GM18505 (cell line): ENCODE measurements around the gene IQSEC3.

Experiments used
- ATAC-seq: cut with Tn5 transposase; IDR thresholded peaks from one replicate; pipeline ENCODE4 v1.9.1; 2021; ENCODE audit not compliant: unreplicated experiment
- POLR2A ChIP-seq: IDR thresholded peaks from 4 replicates; pipeline ENCODE4 v1.6.1; 2011; ENCODE audit warnings: borderline replicate concordance; ENCODE audit not compliant: insufficient read depth, insufficient read length; ENCODE audit errors: extremely low read depth

The IQSEC3 gene

DNA sequence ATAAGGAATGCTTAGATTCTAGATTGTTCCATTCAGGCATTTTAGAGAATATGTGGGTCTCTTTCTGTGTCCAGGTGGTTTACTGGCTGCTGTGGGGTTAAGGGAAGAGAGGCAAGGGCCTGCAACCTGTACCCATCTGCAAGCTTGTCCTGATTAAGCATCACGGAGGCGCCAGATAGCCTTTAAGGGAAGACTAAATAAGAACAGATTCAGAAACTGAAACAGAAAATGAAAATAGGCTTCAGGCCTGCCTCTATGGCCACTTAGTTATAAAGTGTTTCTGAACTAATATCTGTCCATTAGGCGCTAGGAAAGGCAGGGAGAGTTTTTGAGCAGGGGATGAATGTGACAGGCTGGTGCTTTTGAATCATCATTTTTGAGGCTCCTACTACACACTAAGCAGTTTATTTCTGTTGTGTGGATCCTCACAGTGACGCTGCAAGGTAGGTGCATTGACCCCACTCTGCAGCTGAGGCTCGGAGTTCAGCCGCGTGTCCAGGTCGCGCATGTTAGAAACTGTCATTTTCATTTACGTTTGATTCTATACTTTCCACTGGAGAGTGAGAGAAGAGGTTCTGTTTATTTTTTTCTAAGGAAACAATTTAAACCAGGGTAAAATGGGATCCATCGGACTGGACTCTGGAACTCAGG, 100.0 kb downstream of the IQSEC3 start:
- no peak for TF ChIP-seq POLR2A
- no peak for ATAC-seq

DNA sequence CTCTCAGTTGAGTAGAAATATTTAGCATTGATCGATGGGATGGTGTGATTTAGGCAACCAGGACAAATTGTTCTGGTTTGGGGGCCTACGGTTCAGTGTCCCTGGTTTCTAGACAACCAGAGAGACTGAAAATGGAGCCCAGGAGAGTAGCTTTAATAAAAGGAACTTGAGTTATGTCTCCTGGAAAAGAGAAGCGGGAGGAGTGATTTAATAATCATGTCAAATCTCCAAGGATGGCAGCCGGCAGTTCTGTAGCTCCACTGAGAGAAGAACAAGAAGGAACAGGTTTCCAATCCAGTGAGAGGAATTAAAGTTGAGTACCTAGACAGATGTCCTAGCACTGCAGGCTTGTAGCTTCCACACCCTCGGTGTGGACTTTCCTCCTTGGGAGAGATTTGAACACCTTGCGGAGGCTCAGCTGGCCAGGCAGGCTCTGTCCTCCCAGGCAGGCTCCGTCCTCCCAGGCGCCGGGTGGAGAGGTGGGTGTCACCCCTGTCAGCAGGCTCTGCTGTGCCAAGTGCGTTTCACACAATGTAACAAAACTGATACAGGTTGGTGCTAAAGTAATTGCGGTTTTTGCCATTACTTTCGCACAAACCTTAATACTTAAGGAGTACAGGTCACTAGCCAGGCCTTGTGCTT, 101.5 kb downstream of the IQSEC3 start:
- no peak for TF ChIP-seq POLR2A
- ATAC-seq = no peak

DNA sequence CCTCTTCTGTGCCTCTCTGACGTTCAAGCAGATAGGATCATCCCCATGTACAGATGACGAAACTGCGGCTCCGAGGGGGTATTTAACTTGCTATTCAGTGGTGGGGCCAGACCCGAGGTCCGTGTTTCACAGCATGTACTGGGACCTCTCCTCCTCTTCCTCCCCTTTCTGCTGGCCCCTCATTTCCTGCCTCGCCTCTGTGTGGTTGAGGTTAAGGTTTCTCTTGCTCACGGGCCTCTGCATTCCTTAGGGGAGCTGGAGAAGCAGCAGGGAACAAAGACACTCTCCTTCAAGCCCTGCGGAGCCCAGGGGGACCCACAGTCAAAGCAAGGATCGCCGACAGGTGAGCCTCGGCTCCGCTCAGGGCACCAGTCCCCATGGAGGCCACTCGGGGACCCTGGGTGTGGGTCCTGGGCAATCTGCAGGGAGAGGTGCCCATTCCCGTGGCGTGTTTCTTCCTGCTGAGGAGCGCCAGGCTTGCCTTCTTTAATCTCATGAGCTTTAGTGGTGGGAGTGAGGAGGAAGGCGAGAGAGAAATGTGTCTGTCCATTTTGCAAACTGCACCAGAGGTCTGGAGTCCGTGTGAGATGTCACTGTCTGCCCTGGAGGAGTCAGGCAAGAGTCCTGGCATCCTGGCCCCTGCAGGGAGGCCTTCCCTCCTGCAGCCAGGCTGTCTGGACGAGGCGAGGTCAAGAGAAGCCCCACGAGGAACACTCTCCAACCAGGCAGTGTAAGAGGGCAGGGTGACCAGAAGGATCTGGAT, 102.4 kb downstream of the IQSEC3 start:
- no peak for TF ChIP-seq POLR2A
- ATAC-seq = no peak

DNA sequence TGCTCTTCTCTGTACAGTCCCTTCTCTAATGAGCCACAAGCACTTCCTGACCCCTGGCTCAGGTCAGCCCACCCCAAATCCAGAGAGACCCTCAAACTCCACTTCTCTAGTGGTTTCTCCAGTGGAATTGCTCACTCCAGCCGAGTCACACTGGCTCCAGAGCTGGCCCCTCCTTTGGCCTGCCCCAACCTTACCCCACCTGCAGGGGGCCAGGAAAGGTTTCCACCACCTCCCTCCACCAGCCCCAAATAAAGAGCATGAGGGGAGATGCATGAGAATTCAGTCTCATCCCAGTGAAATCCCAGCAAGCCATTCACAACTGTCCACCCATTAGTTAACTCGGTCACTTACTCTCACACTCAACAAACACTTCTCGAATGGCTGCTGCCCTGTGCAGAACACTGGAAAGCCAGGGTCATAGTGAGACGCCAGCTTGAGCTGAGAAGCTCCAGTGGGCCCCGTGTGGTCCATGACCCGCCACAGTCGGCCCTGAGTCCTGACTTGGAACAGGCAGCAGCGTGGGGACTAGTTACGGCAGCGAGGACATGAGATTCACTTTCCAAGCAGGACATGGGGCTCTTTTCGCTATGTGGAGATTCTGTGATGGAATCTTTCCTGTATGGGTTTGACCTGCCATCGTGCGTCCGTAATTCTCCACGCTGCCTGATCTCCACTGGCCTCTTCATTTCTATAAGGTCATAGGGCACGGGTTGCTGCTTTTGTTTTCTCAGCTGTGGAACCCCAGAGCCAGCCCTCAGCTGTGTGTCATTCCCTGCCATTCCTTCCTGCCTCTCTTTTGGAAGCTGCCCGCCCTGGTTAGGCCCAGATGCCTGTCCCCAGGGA, 103.2 kb downstream of the IQSEC3 start:
- no peak for ATAC-seq

DNA sequence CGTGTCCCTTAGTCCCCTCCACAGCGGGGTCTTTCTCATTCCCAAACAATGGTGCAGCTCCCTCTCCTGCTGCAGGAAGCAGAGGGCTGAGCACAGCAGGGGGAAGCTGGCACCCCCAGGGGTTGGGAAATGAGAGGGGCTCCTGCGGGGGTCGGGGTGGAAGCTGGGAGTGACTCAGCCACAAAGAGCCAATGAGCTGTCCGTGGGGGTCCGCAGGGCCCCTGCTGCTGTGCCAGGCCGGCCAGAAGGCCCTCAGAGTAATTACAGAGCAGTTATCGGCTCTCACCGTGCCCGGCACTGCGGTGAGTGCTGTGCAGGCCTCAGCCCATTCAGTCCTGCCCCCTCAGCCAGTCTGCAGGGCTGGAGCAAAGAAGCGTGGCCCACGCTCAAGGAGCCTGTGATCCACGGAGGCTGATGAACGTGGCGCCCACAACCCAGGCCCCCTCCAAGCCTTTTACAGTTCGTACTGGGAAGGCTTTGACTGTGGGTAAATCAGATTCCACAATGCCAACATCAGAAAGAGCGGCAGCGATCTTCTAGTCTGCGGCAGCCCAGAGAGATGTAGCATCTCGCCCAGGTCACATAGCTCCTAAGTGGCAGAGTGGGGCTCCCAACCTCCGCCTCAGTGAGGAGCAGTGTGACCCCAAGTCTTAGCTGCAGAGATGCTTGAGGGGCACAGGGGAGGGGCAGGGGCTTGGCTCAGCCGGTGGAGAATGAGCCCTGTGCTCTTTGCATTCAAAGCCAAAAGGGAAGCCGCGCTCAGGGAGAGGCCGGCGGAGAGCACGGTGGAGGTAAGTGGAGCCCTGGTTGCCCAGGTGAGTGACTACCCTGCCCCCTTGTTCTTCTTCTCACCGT, 104.0 kb downstream of the IQSEC3 start:
- TF ChIP-seq POLR2A = no peak
- ATAC-seq = no peak

More for the DNA sequence above, 103.2 kb downstream of the IQSEC3 start:
- no peak for TF ChIP-seq POLR2A

DNA sequence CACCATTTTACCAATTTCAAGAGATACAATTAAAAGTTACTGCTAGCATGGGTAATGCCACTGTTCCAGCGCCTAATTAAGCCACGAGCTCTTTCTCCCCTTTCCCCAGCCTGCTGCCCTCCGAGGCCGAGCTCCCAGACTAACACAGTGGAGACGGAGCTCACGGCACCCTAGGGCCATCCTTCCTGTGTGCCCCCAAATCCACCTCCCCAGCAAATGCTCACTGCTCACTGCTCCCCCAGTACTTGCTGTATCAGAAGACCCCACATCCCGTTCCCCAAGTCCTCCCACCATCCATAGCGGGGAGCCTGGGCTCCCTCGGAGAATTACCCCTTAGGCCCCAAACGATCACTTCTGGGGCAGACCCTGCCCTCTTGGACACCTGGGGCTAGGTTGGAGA, 104.7 kb downstream of the IQSEC3 start:
- ATAC-seq = no peak
- TF ChIP-seq POLR2A = no peak

DNA sequence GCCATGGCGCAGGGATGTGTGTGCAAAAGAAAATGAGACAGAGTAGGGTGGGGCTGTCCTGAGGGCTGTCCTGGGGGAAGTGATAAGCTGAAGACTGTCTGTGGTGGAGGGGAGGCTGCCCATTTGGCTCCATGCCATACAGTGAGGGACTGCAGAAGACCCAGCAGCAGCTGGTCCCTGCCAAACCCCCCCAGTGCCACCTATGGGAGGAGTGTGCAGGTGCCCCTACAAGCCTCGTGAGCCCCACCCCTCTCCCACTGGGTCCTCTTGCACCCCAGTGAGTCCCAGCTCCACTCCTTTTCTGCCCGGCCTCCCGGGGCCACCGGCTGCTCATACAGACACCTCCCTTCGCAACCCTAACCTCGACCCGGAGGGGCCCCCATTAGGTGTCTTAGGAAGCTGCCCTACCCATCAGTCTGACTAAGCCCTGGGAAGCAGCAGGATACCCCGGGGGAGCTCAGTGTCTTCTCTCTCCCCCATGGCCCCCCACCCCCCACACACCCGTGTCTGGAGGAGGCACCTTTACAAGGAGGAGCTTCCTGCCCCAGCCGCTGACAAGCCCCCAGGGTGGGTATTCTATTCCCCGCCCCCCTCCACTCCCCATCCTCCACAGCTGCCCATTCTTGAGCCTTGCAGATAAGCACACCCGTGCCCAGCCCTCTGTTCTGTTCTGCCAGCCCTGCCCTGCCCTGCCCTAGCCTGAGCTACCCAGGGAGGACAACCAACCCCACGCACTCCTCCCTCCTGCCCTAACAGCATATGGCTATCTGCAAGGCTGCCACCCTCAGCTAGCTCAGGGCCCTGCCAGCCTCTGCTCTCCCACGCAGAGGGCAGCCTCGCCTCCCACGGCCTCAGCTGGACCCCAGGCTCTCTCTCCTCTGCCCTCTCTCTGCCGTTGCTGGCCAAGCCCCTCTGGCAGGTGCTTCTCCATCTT, 105.4 kb downstream of the IQSEC3 start:
- no peak for TF ChIP-seq POLR2A
- ATAC-seq = no peak

DNA sequence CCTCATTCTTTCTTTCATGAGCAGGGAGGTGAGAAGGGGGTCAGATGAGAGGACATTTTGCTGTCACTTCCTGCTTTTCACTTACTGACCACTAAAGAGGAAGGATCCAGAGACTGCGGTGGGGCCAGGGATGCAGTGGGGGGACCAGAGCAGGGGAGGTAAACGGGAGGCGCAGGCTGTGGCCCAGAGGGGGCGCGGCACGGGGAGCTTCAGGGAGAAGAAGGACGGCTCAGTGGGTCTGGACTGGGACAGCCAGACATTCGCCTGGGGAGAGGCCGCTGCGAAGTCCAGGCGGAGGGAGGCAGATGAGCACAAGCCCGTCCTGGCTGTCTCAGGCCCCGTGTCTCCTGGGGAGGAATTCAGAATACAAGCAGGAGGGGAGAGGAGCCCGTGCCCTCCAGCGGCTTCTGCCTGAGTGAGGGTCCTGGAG, 106.2 kb downstream of the IQSEC3 start:
- ATAC-seq = no peak
- TF ChIP-seq POLR2A = no peak

DNA sequence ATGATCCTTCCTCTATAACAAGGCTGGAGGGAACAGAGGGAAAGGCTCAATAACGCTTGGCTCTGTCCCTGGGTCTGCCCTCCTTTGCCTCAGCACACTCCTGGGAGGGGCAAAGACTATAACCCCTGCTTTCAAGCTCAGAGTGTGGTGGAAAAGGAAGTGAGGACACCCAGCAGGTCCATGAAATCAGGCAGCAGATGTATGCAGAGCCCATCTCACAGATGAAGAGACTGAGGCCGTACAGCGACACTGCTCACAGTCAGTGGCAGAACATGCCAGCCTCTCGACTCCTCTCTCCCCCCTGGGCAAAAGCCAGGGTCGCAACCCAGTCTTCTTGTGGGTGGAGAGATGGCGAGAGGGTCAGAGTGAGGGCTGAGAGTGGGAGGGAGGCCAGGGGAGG, 107.6 kb downstream of the IQSEC3 start:
- TF ChIP-seq POLR2A = no peak
- no peak for ATAC-seq

DNA sequence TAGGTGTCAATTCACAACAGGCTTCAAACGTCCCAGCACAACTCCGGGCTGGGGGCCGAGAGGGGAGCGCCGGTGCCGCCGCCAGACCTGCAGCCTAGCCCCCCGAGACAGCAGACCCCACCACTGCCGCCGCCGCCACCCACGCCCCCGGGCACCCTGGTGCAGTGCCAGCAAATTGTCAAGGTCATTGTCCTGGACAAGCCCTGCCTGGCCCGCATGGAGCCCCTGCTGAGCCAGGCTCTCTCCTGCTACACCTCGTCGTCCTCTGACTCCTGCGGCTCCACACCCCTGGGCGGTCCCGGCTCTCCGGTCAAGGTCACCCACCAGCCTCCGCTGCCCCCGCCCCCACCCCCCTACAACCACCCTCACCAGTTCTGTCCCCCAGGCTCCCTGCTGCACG, 108.0 kb downstream of the IQSEC3 start:
- TF ChIP-seq POLR2A = no peak
- no peak for ATAC-seq

DNA sequence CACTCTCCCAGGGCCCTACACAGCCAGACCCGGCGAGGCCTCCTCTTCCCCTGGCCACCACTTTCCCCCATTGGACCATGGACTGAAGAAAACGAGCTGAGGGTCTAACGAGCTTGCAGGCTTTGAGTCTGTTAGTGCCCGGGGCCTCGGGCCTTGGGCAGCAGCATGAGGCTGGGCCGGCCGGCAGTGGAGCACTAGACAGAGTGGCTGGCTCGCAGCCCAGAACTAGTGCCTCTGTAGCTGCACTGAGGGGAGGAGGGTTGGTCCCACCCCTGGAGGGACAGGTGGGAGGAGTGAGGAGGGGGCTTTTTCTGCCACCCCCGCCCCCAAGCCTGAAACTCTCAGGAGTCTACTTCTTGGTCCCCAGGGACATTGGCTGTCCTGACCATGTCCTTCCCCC, 108.7 kb downstream of the IQSEC3 start:
- ATAC-seq = no peak
- TF ChIP-seq POLR2A = no peak
